Measurements from ENCODE around the gene JOSD2.

DNA sequence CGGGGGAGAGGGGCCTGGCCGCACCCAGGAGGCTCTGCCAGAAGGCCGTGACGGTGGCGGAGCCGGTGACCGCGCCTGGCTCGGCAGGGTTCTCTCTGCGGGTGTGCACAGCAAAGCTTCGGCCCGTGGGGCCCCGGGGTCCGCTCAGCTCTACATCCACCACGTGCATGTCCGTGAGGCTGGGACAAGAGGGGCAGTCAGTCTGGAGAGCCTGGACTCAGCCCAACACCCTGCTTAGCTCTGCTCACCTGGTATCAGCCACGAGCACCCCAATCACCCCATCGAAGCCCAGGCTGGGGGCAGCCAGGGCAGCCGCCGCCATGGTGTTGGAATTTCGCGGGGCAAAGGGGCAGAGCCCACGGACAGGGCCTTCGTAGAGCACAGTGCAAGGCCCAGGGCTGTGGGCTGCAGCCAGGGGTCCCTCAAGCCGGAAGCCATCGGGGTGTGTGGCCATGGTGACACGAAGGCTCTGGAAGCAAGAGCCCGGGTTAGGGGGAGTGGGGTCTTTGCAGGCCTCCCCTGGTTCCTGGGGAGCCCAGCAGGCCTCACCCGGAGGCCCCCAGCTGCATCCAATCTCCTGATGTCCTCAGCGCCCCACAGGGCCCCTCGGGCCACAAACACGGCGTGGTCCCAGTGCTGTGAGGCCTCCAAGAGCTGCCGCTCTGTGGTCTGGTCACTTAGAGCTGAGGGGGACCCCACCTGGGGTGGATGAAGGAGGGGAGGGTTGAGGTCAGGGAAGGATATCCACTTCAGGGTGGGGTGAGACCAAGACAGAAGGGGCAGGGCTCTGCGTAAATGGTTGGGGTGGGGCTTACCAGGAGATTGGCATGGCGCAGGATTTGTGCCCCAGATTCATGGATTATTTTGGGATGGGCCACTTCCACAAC lies 1.4 kb upstream of the JOSD2 start:
- TF ChIP-seq CTCF (IDR thresholded peaks at IDR 0.05) (no peak), POLR2A (IDR thresholded peaks at IDR 0.05; ENCODE audit: low read depth) (no peak), EP300 (IDR thresholded peaks at IDR 0.05) (no peak)

All from esophagus muscularis mucosa (tissue), 4 donors.